Activated CD4-positive, alpha-beta T cell treated with anti-CD3 and anti-CD28 coated beads, Interleukin-2, amount 10 ng/mL, durations not matched to agents 7 days and 5 days (primary cell): ENCODE data around the gene ZNF91. TPM values are rescaled to one million over a fixed set of nuclear protein-coding genes. Genes with fewer than 3 reads are reported as not detected.
"Not testable (repeated sequence)": the region's sequence is repeated elsewhere in the genome, so short reads cannot be mapped to it uniquely, and the experiment has no call there.

ENCODE experiments used
- CTCF ChIA-PET: fragments of 350-600 bp; sonication (Branson Sonifier 250); formaldehyde crosslinking; loops from one replicate; lab custom pipeline; 2021; ENCODE audit warnings: antibody characterized with exemption; lab: Charles Lee
- POLR2A ChIA-PET: fragments of 350-600 bp; sonication (Branson Sonifier 250); formaldehyde crosslinking; loops from one replicate; lab custom pipeline; 2021; ENCODE audit warnings: antibody characterized with exemption; lab: Charles Lee
- DNase-seq: peaks from one replicate; pipeline ENCODE4 v3.0.0-alpha.2; 2020
- H3K27ac Mint-ChIP-seq: one replicate; pipeline ENCODE4 v1.8.0; 2021; ENCODE audit warnings: mild to moderate bottlenecking, moderate library complexity, mixed read lengths
- H3K27me3 Mint-ChIP-seq: one replicate; pipeline ENCODE4 v1.8.0; 2021; ENCODE audit warnings: mixed read lengths
- H3K36me3 Mint-ChIP-seq: one replicate; pipeline ENCODE4 v1.8.0; 2021; ENCODE audit warnings: low read depth, mixed read lengths
- H3K4me1 Mint-ChIP-seq: one replicate; pipeline ENCODE4 v1.8.0; 2021; ENCODE audit warnings: mixed read lengths
- H3K4me3 Mint-ChIP-seq: one replicate; pipeline ENCODE4 v1.8.0; 2021; ENCODE audit warnings: mild to moderate bottlenecking, moderate library complexity, mixed read lengths
- H3K9me3 Mint-ChIP-seq: one replicate; pipeline ENCODE4 v1.8.0; 2021; ENCODE audit warnings: mixed read lengths
- total RNA-seq, 2 experiments: library from RNA; stranded (reverse); gene quantifications; one replicate each; pipeline ENCODE4 v1.2.3, GENCODE V29; 2021

The ZNF91 gene
- total RNA-seq, 2 experiments from 2014 or later, result 56.8 to 64.7 TPM

DNA sequence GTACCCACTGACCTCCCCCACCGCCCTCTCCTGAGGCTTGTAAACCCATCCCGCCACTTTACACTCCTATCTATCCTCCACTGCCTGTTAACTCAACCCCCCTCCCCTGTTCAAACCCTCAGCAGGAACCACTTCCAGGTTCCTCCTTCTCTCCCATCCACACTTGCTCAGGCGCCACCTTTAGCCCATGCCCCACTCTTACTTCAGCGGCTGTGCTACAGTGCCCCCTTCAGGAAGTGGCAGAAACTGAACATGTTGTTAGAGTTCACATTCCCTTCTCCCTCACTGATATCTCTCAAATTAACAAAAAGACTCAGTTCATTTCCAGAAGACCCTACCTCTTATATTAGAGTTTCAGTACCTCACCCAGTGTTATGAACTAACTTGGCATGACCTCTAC is 49.4 kb downstream of the ZNF91 start:
- H3K27me3 Mint-ChIP-seq, result no peaks in the 10 kb centered on the region
- POLR2A ChIA-PET, result no interaction called here
- peaks cover 84% of the 10 kb centered on the region for H3K36me3 Mint-ChIP-seq
- CTCF ChIA-PET, result no interaction called here
- no peak overlapping the region for H3K4me3 Mint-ChIP-seq
- no peak overlapping the region for H3K27ac Mint-ChIP-seq
- H3K4me1 Mint-ChIP-seq, result no peaks in the 10 kb centered on the region
- H3K9me3 Mint-ChIP-seq, result peaks cover 73% of the 10 kb centered on the region
- DNase-seq, result no peak

DNA sequence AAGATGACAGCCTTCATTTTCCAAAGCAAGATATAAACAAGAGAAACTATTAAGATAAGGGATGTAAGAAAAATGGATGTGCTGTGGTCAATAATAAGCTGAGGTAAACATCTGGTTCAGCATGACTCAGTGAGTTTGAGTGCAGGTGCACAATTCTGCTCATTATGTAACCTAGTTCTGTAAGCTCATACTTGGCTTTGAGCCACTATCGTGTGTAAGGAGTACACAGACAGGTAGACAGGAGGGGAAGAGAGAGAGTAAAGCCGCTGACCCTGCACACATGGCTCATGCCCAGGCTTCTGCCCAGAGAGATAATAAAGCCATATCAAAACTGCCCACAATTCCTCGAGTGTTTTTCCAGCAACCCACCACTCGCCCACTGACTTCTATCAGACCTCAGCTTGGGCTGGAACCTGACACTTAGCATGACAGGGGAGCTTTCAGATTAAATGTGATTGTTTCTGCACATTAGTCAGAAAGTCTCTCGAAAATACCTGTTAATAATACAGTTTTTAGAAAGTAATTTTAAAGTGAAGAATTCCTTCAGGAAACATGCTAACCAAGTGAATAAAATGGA is 51.7 kb downstream of the ZNF91 start:
- Mint-ChIP-seq H3K27ac (no peak overlapping the region), H3K27me3 (no peaks in the 10 kb centered on the region), H3K4me1 (no peaks in the 10 kb centered on the region), H3K36me3 (peaks cover 80% of the 10 kb centered on the region), H3K4me3 (no peak overlapping the region), H3K9me3 (peaks cover 62% of the 10 kb centered on the region)
- DNase-seq, result no peak
- ChIA-PET POLR2A (no interaction called here), CTCF (no interaction called here)

DNA sequence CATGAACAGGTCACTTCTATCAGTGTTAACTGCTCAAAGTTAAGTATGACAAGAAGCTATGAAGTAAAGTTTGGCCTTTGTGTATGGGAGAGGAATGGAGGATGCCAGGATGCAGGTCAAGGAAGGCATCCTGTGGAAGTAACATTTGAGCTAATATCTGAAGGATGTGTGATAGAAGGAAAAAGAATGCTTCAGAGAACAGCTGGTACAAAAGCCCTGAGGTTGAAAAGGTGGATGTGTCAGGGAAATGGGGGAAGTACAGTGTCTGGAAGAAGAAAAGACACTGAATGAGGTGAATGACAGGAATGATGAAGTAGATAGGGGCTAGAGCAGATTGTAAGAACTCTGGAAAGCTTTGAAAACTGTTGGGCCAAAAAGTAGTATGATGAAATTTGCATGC is 67.1 kb downstream of the ZNF91 start:
- POLR2A ChIA-PET, result no interaction called here

DNA sequence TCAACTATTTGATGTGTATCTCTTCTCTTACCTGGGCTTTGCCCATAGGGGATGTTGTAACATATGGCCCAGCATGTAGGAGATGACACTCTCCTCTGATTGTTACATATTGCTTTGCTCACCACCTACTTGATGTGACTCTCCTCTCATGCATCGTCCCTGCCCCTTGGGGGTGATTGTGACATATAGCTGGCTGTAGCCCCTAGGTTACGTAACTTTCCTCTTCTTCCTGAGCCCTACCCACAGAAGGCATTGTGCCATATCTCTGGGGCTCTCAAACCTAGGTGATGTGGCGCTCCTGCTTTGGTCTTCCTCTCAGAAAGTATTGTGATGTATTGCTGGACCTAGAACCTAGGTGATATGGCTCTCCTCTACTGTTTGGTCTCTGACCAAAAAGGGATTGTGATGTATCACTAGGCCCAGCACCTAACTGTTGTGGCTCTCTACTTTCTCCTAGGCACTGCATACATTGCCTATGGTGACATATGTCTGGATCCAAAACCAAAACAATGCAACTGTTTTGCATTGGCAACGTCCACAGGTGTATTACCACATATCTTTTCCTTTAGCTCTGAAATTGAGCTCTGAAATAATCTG is 73.2 kb downstream of the ZNF91 start:
- Mint-ChIP-seq H3K27ac (no peak overlapping the region), H3K4me1 (no peaks in the 10 kb centered on the region), H3K4me3 (no peak overlapping the region), H3K9me3 (peaks cover 52% of the 10 kb centered on the region), H3K27me3 (no peaks in the 10 kb centered on the region), H3K36me3 (peaks cover 7% of the 10 kb centered on the region)
- DNase-seq, result no peak
- CTCF ChIA-PET, result interaction anchor here (0.6 kb wide), 1 partner anchor 119 kb away, joined by 3 read pairs; no protein-coding TSS in a partner anchor
- POLR2A ChIA-PET, result no interaction called here

More for the DNA sequence above, 67.1 kb downstream of the ZNF91 start:
- no peak for DNase-seq
- H3K27me3 Mint-ChIP-seq, result no peaks in the 10 kb centered on the region
- H3K36me3 Mint-ChIP-seq, result peaks cover 43% of the 10 kb centered on the region
- H3K27ac Mint-ChIP-seq, result no peak overlapping the region
- H3K4me1 Mint-ChIP-seq, result no peaks in the 10 kb centered on the region
- CTCF ChIA-PET, result no interaction called here
- H3K9me3 Mint-ChIP-seq, result peaks cover 61% of the 10 kb centered on the region
- no peak overlapping the region for H3K4me3 Mint-ChIP-seq

DNA sequence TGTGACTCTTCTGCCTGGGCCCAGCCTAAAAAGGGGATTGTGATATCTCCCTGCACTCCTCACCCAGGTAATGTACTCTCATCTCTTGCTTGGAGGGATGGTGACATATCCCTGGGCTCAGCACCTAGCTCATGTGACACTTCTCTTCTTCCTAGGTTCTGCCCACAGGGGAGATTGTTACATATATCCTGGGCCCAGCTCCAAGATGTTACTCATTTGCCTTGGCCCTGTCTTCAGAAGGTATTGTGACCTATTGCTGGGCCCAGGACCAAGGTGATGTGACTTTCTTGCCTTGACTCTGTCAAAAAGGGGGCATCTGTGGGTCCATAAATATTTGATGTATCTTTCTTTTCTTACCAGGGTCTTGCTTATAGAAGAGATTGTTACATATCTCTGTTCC is 73.9 kb downstream of the ZNF91 start:
- H3K27me3 Mint-ChIP-seq, H3K4me1 Mint-ChIP-seq, H3K4me3 Mint-ChIP-seq, H3K36me3 Mint-ChIP-seq, DNase-seq, H3K27ac Mint-ChIP-seq, POLR2A ChIA-PET, CTCF ChIA-PET: not testable (repeated sequence)
- peaks cover 52% of the 10 kb centered on the region for H3K9me3 Mint-ChIP-seq

DNA sequence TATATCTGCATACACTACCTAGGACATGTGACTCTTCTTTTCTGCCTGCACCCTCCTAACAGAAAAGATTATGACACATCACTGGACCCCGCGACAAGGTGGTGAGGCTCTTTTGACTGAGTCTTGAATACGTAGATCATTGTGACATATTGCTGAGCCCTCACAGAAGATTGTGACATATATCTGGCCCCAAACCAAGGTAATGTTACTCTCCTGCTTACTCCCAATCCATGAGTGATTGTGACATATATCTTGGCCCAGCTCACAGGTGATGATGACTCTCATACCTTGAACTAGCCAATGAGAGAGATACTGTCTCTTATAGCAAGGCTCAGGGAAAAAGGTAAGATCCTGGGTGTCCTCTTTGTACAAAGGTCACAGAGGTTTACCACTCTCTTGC is 75.7 kb downstream of the ZNF91 start:
- DNase-seq, H3K27ac Mint-ChIP-seq, H3K4me3 Mint-ChIP-seq, H3K36me3 Mint-ChIP-seq, H3K4me1 Mint-ChIP-seq, H3K27me3 Mint-ChIP-seq, POLR2A ChIA-PET, CTCF ChIA-PET: not testable (repeated sequence)
- H3K9me3 Mint-ChIP-seq, result peaks cover 46% of the 10 kb centered on the region

DNA sequence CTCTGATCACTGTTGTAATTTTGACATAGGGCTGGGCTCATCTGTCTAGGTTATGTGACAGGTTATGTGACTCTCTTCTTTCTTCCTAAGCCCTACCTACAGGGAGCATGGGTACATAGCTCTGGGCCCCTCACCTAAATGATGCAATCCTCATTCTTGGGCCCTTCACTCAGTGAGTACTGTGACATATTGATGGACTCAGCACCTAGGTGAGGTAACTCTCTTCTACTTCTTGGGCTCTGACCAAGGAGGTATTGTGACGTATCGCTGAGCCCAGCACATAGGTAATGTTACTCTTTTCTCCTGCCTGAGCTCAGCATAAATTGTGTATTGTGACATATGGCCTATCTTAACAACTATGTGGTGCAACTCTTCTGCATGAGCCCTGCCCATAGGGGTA is 76.3 kb downstream of the ZNF91 start:
- CTCF ChIA-PET, DNase-seq, POLR2A ChIA-PET, H3K27ac Mint-ChIP-seq, H3K4me1 Mint-ChIP-seq, H3K27me3 Mint-ChIP-seq, H3K36me3 Mint-ChIP-seq, H3K4me3 Mint-ChIP-seq: not testable (repeated sequence)
- H3K9me3 Mint-ChIP-seq, result peaks cover 44% of the 10 kb centered on the region

DNA sequence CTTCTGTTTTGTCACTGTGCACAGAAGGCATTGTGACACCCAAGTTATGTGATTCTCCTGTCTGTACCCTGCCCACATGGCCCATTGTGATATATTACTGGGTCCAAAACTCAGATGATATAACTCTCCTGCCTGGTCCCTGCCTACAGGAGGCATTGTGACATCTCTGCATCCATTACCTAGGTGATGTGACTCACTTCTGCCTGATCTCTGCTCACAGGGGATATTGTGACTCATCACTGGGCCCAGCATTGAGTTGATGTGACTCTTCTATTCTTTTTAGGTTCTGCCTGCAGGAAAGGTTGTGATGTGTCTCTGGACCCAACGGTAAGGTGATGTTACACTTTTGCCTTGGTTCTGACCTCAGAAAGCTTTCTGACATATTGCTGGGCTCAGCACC is 77.1 kb downstream of the ZNF91 start:
- DNase-seq, result no peak
- POLR2A ChIA-PET, result no interaction called here
- H3K4me3 Mint-ChIP-seq, result no peak overlapping the region
- H3K27me3 Mint-ChIP-seq, result no peaks in the 10 kb centered on the region
- H3K36me3 Mint-ChIP-seq, result no peaks in the 10 kb centered on the region
- CTCF ChIA-PET, result no interaction called here
- H3K9me3 Mint-ChIP-seq, result peaks cover 42% of the 10 kb centered on the region
- no peaks in the 10 kb centered on the region for H3K4me1 Mint-ChIP-seq
- H3K27ac Mint-ChIP-seq, result no peak overlapping the region

DNA sequence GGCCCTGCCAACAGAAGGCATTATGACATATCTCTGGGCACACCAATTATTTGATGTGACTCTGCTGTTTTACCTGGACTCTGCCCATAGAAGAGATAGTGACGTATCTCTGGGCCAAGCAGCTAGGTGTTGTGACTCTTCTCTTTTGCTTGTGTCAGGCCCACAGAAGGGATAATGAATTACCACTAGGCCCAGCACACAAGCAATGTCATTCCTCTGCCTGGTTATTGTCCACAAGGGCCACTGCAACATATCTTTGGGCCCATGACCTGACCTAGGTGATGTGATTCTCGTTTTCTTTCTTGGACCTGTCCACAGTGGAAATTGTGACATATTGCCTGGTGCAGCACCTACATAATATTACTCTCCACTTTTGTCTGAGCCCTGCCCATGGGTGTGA is 80.0 kb downstream of the ZNF91 start:
- Mint-ChIP-seq H3K4me3 (no peak overlapping the region), H3K9me3 (peaks cover 46% of the 10 kb centered on the region), H3K4me1 (no peaks in the 10 kb centered on the region), H3K36me3 (no peaks in the 10 kb centered on the region), H3K27me3 (no peaks in the 10 kb centered on the region), H3K27ac (no peak overlapping the region)
- no peak for DNase-seq
- ChIA-PET CTCF (no interaction called here), POLR2A (no interaction called here)

DNA sequence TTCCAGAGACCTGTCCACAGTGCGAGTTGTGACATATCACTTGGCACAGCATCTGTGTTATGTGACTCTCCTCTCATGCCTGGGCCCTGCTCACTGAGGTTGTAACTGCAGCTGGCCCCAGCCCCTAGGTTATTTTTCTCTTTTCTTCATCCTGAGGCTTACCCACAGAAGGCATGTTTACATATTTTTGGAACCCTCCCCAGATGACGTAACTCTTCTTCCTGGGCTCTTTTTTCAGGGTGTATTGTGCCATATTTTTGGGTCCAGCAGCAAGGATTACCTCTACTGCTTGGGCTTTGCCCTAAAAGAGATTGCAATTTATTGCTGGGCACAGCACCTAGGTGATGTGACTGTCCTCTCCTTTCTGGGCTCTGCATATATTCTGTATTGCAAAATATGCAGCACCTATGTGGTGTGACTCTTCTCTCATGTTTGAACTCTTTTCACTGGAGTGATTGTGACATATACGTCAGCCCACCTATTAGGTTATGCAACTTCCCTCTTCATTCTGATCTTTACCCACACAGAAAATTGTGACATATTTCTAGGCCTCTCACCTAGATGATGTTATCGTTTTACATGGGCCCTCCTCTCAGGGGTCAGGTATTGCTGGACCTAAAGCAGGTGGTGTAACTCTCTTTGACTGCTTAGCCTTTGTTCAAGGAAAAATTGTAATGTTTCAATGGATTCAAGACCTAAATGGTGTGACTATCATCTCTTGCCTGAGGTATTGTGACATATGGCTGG is 80.6 kb downstream of the ZNF91 start:
- Mint-ChIP-seq H3K9me3 (peaks cover 42% of the 10 kb centered on the region), H3K36me3 (no peaks in the 10 kb centered on the region), H3K27me3 (no peaks in the 10 kb centered on the region), H3K27ac (no peak overlapping the region), H3K4me3 (no peak overlapping the region), H3K4me1 (no peaks in the 10 kb centered on the region)
- ChIA-PET POLR2A (no interaction called here), CTCF (no interaction called here)
- no peak for DNase-seq

DNA sequence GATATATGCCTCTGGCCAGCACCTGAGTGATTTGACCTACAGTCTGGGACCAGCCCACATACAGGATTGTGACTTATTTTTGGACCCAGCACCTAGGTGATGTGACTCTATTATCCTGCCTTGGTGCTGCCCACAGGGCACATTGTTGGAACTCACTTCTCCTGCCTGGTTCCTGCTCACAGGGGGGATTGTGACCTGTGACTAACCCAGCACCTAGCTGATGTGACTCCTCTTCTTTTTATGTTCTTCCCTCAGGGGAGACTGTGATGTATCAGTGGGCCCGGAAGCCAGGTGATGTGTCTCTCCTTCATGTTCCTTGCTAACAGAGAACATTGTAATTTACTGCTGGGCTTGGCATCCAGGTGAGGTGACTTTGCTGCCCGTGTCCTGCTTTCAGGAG is 82.1 kb downstream of the ZNF91 start:
- POLR2A ChIA-PET, result no interaction called here
- no peak overlapping the region for H3K27ac Mint-ChIP-seq
- DNase-seq, result no peak
- no peaks in the 10 kb centered on the region for H3K36me3 Mint-ChIP-seq
- CTCF ChIA-PET, result no interaction called here
- H3K4me3 Mint-ChIP-seq, result no peak overlapping the region
- H3K9me3 Mint-ChIP-seq, result peaks cover 41% of the 10 kb centered on the region
- no peaks in the 10 kb centered on the region for H3K4me1 Mint-ChIP-seq
- no peaks in the 10 kb centered on the region for H3K27me3 Mint-ChIP-seq

DNA sequence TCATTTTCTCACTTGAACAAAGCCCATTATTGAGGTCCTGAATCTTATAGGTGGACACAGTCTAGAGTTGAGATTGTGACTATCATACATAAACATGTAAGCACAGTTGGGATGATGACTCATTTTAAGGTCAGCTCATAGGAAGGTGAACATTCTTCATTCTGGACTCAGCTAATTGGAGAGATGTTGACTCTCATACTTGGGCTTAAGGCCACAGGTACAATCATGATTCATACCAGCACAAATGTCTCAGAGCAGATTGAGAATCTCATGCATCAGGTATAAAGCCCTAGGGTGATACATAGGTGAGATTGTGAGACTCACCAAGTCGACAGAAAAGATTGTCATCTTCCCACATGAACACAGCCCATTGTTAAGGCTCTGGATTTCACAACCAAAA is 82.8 kb downstream of the ZNF91 start:
- peaks cover 38% of the 10 kb centered on the region for H3K9me3 Mint-ChIP-seq
- ChIA-PET CTCF (no interaction called here), POLR2A (no interaction called here)
- no peak overlapping the region for H3K4me3 Mint-ChIP-seq
- no peaks in the 10 kb centered on the region for H3K4me1 Mint-ChIP-seq
- H3K36me3 Mint-ChIP-seq, result no peaks in the 10 kb centered on the region
- no peak for DNase-seq
- H3K27me3 Mint-ChIP-seq, result no peaks in the 10 kb centered on the region
- no peak overlapping the region for H3K27ac Mint-ChIP-seq

DNA sequence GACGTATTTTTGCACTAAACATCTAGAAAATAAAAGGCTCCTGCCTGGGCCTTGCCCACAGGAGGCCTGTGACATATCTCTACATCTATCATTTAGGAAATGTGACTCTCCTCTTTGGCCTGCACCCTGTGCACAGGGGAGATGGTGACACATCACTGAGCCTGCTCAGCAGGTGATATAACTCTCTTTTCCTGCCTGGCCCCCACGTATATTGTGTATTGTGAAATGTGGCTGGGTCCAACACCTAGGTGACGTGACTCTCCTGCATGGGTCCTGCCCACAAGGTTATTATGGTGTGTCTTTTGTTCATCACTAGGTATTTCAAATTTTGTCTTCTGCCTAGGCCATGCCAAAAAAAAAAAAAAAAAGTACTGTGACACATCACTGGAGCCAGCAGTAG is 83.7 kb downstream of the ZNF91 start:
- Mint-ChIP-seq H3K4me1 (no peaks in the 10 kb centered on the region), H3K36me3 (no peaks in the 10 kb centered on the region), H3K9me3 (peaks cover 36% of the 10 kb centered on the region), H3K27me3 (no peaks in the 10 kb centered on the region), H3K27ac (no peak overlapping the region), H3K4me3 (no peak overlapping the region)
- no peak for DNase-seq
- POLR2A ChIA-PET, result no interaction called here
- CTCF ChIA-PET, result no interaction called here
